ENCODE data around the gene B4GAT1. TPM values are rescaled to one million over a fixed set of nuclear protein-coding genes. Genes with fewer than 3 reads are reported as not detected.

Gene B4GAT1
- total RNA-seq, 1 experiment from 2014 or later = 6.7 TPM

DNA sequence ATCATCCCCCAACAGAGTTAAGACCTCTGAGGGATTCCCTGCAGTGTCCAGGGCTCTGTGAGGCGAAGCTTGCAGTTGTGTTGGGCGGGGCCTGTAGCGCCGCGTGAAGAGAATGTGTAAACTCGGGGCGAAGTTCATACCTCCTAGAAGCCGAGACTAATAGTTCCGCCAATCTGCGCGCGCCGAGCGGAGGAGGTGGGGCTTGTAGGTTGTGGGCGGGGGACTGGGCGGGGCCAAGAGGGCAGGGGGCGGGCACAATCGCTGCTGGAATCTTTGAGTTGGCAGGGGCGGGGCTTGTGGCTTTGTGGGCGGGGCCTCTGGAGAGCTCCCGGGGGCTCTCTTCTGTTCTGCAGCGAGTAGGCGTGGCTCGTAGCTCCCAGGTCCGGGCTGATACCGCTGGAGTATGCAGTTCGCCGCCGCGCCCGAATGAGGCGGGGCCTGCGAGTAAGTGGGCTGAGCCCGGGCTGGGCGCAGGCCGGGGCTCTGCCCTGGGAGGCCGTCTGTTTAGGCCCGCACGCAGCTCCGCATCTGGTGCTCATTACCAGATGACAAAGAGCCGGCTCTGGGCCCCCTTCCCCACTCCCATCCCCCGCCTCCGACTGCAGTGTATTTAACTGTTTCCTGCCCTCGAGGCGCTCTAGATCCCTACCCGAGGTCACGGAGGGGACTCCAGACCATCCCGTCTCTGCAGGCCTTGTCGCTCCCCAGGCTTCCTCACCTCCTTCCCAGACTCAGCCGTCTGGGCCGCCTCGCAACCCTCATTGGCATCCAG is 34.7 kb downstream of the B4GAT1 start (continued):
- TF ChIP-seq ZFX (IDR thresholded peaks at IDR 0.05) (peak; percentile 49; the same call in 1 of the 2 replicates), ZNF274 (IDR thresholded peaks at IDR 0.05; ENCODE audit: low read depth, low read length) (no peak), EGR1 (IDR thresholded peaks at IDR 0.05; ENCODE audit: low read depth) (no peak)
- TF ChIP-seq, protein P1, sequence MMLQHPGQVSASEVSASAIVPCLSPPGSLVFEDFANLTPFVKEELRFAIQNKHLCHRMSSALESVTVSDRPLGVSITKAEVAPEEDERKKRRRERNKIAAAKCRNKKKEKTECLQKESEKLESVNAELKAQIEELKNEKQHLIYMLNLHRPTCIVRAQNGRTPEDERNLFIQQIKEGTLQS (IDR thresholded peaks at IDR 0.05) = no peak

DNA sequence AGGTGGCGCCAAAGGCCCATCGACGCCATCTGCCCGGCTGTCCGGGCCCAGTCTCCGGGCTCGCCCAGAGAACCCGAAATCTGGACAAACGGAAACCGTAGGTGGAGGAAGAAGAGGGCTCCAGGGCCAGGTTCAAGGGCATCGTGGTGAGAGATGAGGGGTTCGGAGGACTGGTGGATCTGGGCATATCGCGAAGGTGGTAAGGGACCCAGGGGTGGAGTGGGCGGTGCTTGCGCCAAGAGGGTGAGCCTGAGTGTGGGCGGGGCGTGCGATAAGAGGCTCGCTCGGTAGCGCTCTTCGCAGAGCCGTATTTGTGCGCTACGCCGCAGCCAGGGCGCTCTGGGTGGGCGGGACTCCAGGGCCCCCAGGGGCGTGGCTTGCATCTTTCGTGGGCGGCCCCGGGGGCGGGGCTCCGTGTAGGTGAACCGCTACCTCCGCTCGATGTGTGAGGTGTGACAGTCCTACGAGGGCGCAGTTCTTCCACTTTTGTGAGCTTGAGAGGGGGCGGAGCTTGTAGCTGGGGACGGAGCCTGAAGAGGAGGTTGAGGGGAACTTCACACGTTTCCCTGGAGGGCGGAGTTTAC is 35.4 kb downstream of the B4GAT1 start:
- DNase-seq (ENCODE audit: low read depth, low spot score) = peak; percentile 95
- Histone ChIP-seq H3K9me3 (ENCODE audit: control insufficient read depth in 1 of 2, insufficient read depth in 1 of 2, low read depth in 1 of 2, low read length in 2 of 2) (no peaks in the 10 kb centered on the region), H3K27me3 (ENCODE audit: insufficient read depth, low read length) (no peaks in the 10 kb centered on the region), H3K4me2 (ENCODE audit: low read length) (peak overlapping the region; percentile 99), H4K20me1 (ENCODE audit: insufficient read depth) (no peaks in the 10 kb centered on the region), H3K79me2 (ENCODE audit: insufficient read depth, low read length) (no peaks in the 10 kb centered on the region), H3K9ac (ENCODE audit: low read length) (peak overlapping the region; percentile 71), H3K4me1 (ENCODE audit: control insufficient read depth in 1 of 2, insufficient read depth in 2 of 2, low read length in 2 of 2) (peaks cover 16 to 37% of the 10 kb centered on the region in 2 experiments), H3K36me3 (ENCODE audit: control insufficient read depth in 1 of 2, insufficient read depth in 2 of 2, low read length in 2 of 2) (no peaks in the 10 kb centered on the region), H3K9me2 (ENCODE audit: insufficient read depth) (no peaks in the 10 kb centered on the region), H3K27ac (ENCODE audit: low read depth, low read length) (peak overlapping the region; percentile 72), H3K4me3 (replicated peaks in 1 of 2; ENCODE audit: low read depth in 1 of 2, low read length in 2 of 2) (peak overlapping the region; percentile 41 to 57), H2AFZ (ENCODE audit: low read depth, low read length, poor library complexity, severe bottlenecking) (peak overlapping the region; percentile 74)
- ATAC-seq = peak; percentile 84
- BruUV-seq (replicated peaks) = no TSS peak
- intact Hi-C loops (cut with micrococcal nuclease) = loop anchor here (1.0 to 5.0 kb wide), 6 partner anchors 16 to 118 kb away; partner anchors contain the start of genes RIN1, SLC29A2 and YIF1A
- CTCF ChIA-PET = interaction anchor here (0.7 to 3.4 kb wide), 25 partner anchors 10 to 742 kb away, joined by 3 to 121 read pairs (median 9); partner anchors contain the start of genes BRMS1, RAB1B, RBM4B and RIN1
- RAD21 ChIA-PET (ENCODE audit: low non-redundant PET in 1 of 2, low total read pairs in 2 of 2, uncharacterized antibody in 2 of 2, unreplicated experiment in 2 of 2) = interaction anchor here (0.8 to 2.9 kb wide), 7 partner anchors 15 to 154 kb away, joined by 3 to 17 read pairs (median 6); partner anchors contain the start of genes RIN1 (in 2 of the 2) and PELI3 (in 1 of the 2)
- POLR2A ChIA-PET = interaction anchor here (0.6 to 3.0 kb wide), 18 partner anchors 10 to 366 kb away, joined by 3 to 18 read pairs (median 4); partner anchors contain the start of genes BRMS1, MRPL11, RBM4 and RBM4B
- TF ChIP-seq CBX3 (IDR thresholded peaks at IDR 0.05; ENCODE audit: low read depth) (no peak), EGR1 (IDR thresholded peaks at IDR 0.05; ENCODE audit: low read depth) (peak; percentile 90), EZH2phosphoT487 (IDR thresholded peaks at IDR 0.05; ENCODE audit: borderline replicate concordance) (no peak), FOSL1 (IDR thresholded peaks at IDR 0.05; ENCODE audit: low read depth) (no peak), CEBPB (IDR thresholded peaks at IDR 0.05; ENCODE audit: low read depth) (no peak), RAD21 (IDR thresholded peaks at IDR 0.05; ENCODE audit: low read depth) (peak; percentile 100), ELF1 (IDR thresholded peaks at IDR 0.05; ENCODE audit: borderline replicate concordance, low read depth) (no peak), YY1 (IDR thresholded peaks at IDR 0.05; ENCODE audit: extremely low read depth, insufficient replicate concordance, low read depth, low read length) (no peak), POLR2AphosphoS5 (IDR thresholded peaks at IDR 0.05; ENCODE audit: low read depth, low read length) (peak; percentile 48; the same call in 1 of the 2 replicates), SP1 (IDR thresholded peaks at IDR 0.05; ENCODE audit: low read depth) (no peak), ZNF274 (IDR thresholded peaks at IDR 0.05; ENCODE audit: low read depth, low read length) (no peak), POLR2A (IDR thresholded peaks at IDR 0.05; ENCODE audit: borderline replicate concordance, extremely low read depth, insufficient read depth, insufficient read length) (peak; percentile 32), SIN3A (IDR thresholded peaks at IDR 0.05; ENCODE audit: low read depth) (no peak), JUND (IDR thresholded peaks at IDR 0.05) (no peak), TCF7L2 (IDR thresholded peaks at IDR 0.05; ENCODE audit: borderline replicate concordance, extremely low read depth, insufficient read depth, insufficient read length) (no peak)
- TF ChIP-seq, protein P1 (IDR thresholded peaks at IDR 0.05) = no peak
- TF ChIP-seq, protein P2, sequence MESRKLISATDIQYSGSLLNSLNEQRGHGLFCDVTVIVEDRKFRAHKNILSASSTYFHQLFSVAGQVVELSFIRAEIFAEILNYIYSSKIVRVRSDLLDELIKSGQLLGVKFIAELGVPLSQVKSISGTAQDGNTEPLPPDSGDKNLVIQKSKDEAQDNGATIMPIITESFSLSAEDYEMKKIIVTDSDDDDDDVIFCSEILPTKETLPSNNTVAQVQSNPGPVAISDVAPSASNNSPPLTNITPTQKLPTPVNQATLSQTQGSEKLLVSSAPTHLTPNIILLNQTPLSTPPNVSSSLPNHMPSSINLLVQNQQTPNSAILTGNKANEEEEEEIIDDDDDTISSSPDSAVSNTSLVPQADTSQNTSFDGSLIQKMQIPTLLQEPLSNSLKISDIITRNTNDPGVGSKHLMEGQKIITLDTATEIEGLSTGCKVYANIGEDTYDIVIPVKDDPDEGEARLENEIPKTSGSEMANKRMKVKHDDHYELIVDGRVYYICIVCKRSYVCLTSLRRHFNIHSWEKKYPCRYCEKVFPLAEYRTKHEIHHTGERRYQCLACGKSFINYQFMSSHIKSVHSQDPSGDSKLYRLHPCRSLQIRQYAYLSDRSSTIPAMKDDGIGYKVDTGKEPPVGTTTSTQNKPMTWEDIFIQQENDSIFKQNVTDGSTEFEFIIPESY (IDR thresholded peaks at IDR 0.05; ENCODE audit: extremely low read depth, insufficient replicate concordance, low read length) = no peak
- TF ChIP-seq, protein P3, sequence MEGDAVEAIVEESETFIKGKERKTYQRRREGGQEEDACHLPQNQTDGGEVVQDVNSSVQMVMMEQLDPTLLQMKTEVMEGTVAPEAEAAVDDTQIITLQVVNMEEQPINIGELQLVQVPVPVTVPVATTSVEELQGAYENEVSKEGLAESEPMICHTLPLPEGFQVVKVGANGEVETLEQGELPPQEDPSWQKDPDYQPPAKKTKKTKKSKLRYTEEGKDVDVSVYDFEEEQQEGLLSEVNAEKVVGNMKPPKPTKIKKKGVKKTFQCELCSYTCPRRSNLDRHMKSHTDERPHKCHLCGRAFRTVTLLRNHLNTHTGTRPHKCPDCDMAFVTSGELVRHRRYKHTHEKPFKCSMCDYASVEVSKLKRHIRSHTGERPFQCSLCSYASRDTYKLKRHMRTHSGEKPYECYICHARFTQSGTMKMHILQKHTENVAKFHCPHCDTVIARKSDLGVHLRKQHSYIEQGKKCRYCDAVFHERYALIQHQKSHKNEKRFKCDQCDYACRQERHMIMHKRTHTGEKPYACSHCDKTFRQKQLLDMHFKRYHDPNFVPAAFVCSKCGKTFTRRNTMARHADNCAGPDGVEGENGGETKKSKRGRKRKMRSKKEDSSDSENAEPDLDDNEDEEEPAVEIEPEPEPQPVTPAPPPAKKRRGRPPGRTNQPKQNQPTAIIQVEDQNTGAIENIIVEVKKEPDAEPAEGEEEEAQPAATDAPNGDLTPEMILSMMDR (IDR thresholded peaks at IDR 0.05 in 2 of 3, conservative IDR thresholded peaks at IDR 0.05 in 1 of 3; ENCODE audit: borderline replicate concordance in 1 of 3, insufficient read depth in 1 of 3, low read depth in 2 of 3, low read length in 2 of 3) = peak; percentile 77 to 97 (median 94); a peak in 5 of 6 replicates
